CD8-positive, alpha-beta memory T cell (primary cell): Measurements from ENCODE around the gene LMBR1. TPM values are rescaled to one million over a fixed set of nuclear protein-coding genes. Genes with fewer than 3 reads are reported as not detected.

Experiments
- CTCF ChIA-PET: fragments of 350-600 bp; sonication (Branson Sonifier 250); formaldehyde crosslinking; loops from one replicate; lab custom pipeline; 2021; ENCODE audit warnings: antibody characterized with exemption; lab: Charles Lee
- POLR2A ChIA-PET: fragments of 350-600 bp; sonication (Branson Sonifier 250); formaldehyde crosslinking; loops from one replicate; lab custom pipeline; 2021; ENCODE audit warnings: antibody characterized with exemption; lab: Charles Lee
- DNase-seq, 5 donors: peaks; one replicate each; pipeline versions ENCODE4 v3.0.0 to v3.0.0-alpha.2; 2020 to 2022; ENCODE audit warnings: mixed read lengths in 1 of 5
- H3K27ac ChIP-seq: one replicate; pipeline ENCODE4 v1.7.0; 2013; ENCODE audit warnings: low read depth, mild to moderate bottlenecking, low read length, moderate library complexity
- H3K27me3 ChIP-seq: 2 replicates; pipeline ENCODE4 v1.7.0; 2013; ENCODE audit warnings: low read length, mild to moderate bottlenecking; ENCODE audit not compliant: insufficient read depth, poor library complexity, severe bottlenecking
- H3K36me3 ChIP-seq: 2 replicates; pipeline ENCODE4 v1.7.0; 2013; ENCODE audit warnings: mild to moderate bottlenecking, low read length, moderate library complexity; ENCODE audit not compliant: insufficient read depth
- H3K4me1 ChIP-seq: 2 replicates; pipeline ENCODE4 v1.7.0; 2013; ENCODE audit warnings: mild to moderate bottlenecking, low read length, moderate library complexity; ENCODE audit not compliant: insufficient read depth
- H3K4me3 ChIP-seq: 2 replicates; pipeline ENCODE4 v1.7.0; 2013; ENCODE audit warnings: mild to moderate bottlenecking, low read length
- H3K9me3 ChIP-seq: 2 replicates; pipeline ENCODE4 v1.7.0; 2013; ENCODE audit warnings: mild to moderate bottlenecking, low read length
- H3K27ac Mint-ChIP-seq, 8 donors: one replicate each; pipeline ENCODE4 v1.8.0; 2020 to 2021; ENCODE audit warnings: mixed read lengths in 8 of 8, mild to moderate bottlenecking in 6 of 8, inconsistent platforms in 3 of 8, moderate library complexity in 3 of 8
- H3K27me3 Mint-ChIP-seq, 2 donors: one replicate each; pipeline ENCODE4 v1.8.0; 2020 to 2021; ENCODE audit warnings: mixed read lengths in 2 of 2, mild to moderate bottlenecking in 1 of 2, moderate library complexity in 1 of 2
- H3K36me3 Mint-ChIP-seq, 3 donors: one replicate each; pipeline ENCODE4 v1.8.0; 2020 to 2021; ENCODE audit warnings: mixed read lengths in 3 of 3, inconsistent platforms in 1 of 3, mild to moderate bottlenecking in 1 of 3
- H3K4me1 Mint-ChIP-seq, 3 donors: one replicate each; pipeline ENCODE4 v1.8.0; 2020 to 2021; ENCODE audit warnings: mixed read lengths in 3 of 3, inconsistent platforms in 1 of 3, mild to moderate bottlenecking in 1 of 3
- H3K4me3 Mint-ChIP-seq, 7 donors: one replicate each; pipeline ENCODE4 v1.8.0; 2020 to 2021; ENCODE audit warnings: mixed read lengths in 7 of 7, mild to moderate bottlenecking in 6 of 7, moderate library complexity in 4 of 7, inconsistent platforms in 2 of 7
- H3K9me3 Mint-ChIP-seq, 5 donors: one replicate each; pipeline ENCODE4 v1.8.0; 2020 to 2022; ENCODE audit warnings: mixed read lengths in 5 of 5, mild to moderate bottlenecking in 3 of 5, moderate library complexity in 2 of 5, inconsistent platforms in 1 of 5
- polyA plus RNA-seq: library from polyadenylated mRNA; unstranded; fragments of 300-500 nt; fragmentation: Illumina TruSeq; gene quantifications from one replicate; pipeline ENCODE4 v1.2.3, GENCODE V29; 2021
- total RNA-seq, 2 experiments: library from RNA; stranded (reverse); gene quantifications; one replicate each; pipeline ENCODE4 v1.2.3, GENCODE V29; 2021

Gene LMBR1
- total and polyA plus RNA-seq, 3 experiments from 2014 or later = 26.8 to 51.9 (median 49.2) TPM

DNA sequence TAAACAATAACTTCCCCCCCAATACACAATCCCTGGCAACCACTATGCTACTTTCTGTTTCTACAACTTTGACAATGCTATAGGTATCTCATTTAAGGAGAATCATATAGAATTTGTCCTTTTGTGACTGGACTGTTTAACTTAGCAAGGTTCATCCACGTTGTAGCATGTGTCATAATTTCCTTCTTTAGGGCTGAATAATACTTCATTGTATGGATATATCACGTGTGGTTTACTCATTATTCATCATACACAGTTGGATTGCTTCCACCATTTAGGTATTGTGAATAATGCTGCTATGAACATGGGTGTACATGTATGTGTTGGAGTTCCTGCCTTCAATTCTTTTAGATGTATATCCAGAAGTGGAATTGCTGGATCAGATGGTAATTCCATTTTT lies 111.0 kb downstream of the LMBR1 start:
- POLR2A ChIA-PET = no interaction called here

DNA sequence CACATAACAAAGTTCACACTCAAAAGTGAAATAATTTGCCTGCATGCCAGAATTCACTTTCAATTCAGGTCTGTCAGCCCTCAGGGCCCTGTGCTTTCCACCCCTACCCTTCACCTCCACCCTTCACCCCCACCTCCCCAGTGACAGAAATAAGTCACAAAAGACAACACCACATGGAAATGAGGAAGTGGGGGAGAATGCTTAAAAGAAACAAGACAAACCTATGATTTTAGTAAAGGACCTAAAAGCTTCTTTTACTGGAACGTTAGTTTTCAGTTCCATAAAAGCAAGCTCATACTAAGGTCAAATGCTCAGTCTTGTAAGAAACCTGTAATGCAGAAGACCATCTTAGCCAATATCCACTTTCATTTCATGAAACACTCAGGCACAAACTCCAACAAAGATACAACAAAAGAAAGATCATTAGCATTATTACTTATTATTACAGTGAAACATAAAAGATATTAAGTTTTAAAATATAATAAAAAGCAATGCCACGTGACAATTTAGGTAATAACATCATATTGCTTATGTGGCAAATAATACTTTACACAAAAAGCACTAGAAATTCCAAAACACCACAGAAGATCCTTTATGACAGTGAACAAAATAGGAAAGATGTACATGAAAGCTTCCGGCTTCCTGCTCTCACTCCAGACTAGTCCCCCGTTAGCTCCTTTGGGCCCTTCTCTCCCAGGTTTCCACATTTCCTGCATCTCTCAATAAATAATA lies 112.1 kb downstream of the LMBR1 start:
- Mint-ChIP-seq H3K4me1 (peaks cover 13 to 18% (median 14%) of the 10 kb centered on the region in 3 donors), H3K27ac (peak overlapping the region in 1 of 8 donors; percentile 52), H3K36me3 (peaks cover 13 to 27% (median 16%) of the 10 kb centered on the region in 3 donors), H3K4me3 (no peak overlapping the region), H3K27me3 (no peaks in the 10 kb centered on the region), H3K9me3 (no peaks in the 10 kb centered on the region)
- H3K27me3 ChIP-seq = no peaks in the 10 kb centered on the region
- no peaks in the 10 kb centered on the region for H3K4me1 ChIP-seq
- no peaks in the 10 kb centered on the region for H3K9me3 ChIP-seq
- POLR2A ChIA-PET = no interaction called here
- H3K36me3 ChIP-seq = no peaks in the 10 kb centered on the region
- no peak overlapping the region for H3K4me3 ChIP-seq
- no peak overlapping the region for H3K27ac ChIP-seq
- DNase-seq = no peak
- CTCF ChIA-PET = no interaction called here

More for the DNA sequence above, 111.0 kb downstream of the LMBR1 start:
- Mint-ChIP-seq H3K27ac (no peak overlapping the region), H3K4me1 (peaks cover 12 to 18% (median 14%) of the 10 kb centered on the region in 3 donors), H3K4me3 (no peak overlapping the region), H3K9me3 (no peaks in the 10 kb centered on the region), H3K36me3 (peaks cover 13 to 27% (median 16%) of the 10 kb centered on the region in 3 donors), H3K27me3 (no peaks in the 10 kb centered on the region)
- Histone ChIP-seq H3K4me3 (no peak overlapping the region), H3K4me1 (no peaks in the 10 kb centered on the region), H3K27ac (no peak overlapping the region), H3K9me3 (no peaks in the 10 kb centered on the region), H3K36me3 (no peaks in the 10 kb centered on the region), H3K27me3 (no peaks in the 10 kb centered on the region)
- DNase-seq = no peak
- CTCF ChIA-PET = no interaction called here

- H3K27me3 Mint-ChIP-seq = no peaks in the 10 kb centered on the region
- POLR2A ChIA-PET = no interaction called here
Measured at GRCh38 chr7:156778668-156779067, 114.3 kb downstream of the LMBR1 start.

DNA sequence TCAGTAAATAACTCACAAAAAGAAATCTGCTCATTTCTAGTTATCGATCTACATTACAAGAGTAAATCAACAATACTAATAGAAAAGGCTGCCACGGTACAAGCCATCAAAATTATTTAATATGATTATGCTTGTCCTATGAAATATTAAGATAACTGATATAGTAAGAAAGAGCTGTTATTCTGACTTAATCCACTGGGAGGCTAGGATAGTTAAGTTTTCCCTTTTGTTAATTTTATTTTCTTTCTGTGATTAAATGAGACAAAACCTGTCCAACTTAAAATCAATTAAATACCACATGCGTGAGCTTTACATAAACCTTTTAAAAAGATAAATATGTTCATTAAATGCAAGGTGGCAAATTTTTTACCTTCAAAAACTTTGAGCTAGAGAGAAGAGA lies 114.8 kb downstream of the LMBR1 start:
- CTCF ChIA-PET = interaction anchor here (1.0 kb wide), 1 partner anchor 42 kb away, joined by 3 read pairs; no protein-coding TSS in a partner anchor
- POLR2A ChIA-PET = no interaction called here
- no peaks in the 10 kb centered on the region for H3K27me3 Mint-ChIP-seq
- Histone ChIP-seq H3K4me1 (no peaks in the 10 kb centered on the region), H3K4me3 (no peak overlapping the region), H3K27me3 (no peaks in the 10 kb centered on the region), H3K9me3 (no peaks in the 10 kb centered on the region), H3K27ac (no peak overlapping the region), H3K36me3 (no peaks in the 10 kb centered on the region)
- H3K4me3 Mint-ChIP-seq = no peak overlapping the region
- no peaks in the 10 kb centered on the region for H3K9me3 Mint-ChIP-seq
- H3K36me3 Mint-ChIP-seq = peaks cover 13 to 23% (median 16%) of the 10 kb centered on the region in 3 donors
- H3K4me1 Mint-ChIP-seq = peaks cover 13 to 25% (median 14%) of the 10 kb centered on the region in 3 donors
- no peak for DNase-seq
- H3K27ac Mint-ChIP-seq = no peak overlapping the region

More at GRCh38 chr7:156778668-156779067, 114.3 kb downstream of the LMBR1 start:
- Mint-ChIP-seq H3K27ac (no peak overlapping the region), H3K9me3 (no peaks in the 10 kb centered on the region), H3K36me3 (peaks cover 14 to 19% (median 15%) of the 10 kb centered on the region in 3 donors), H3K4me3 (no peak overlapping the region), H3K4me1 (peaks cover 13 to 24% (median 14%) of the 10 kb centered on the region in 3 donors)
- H3K27me3 ChIP-seq = no peaks in the 10 kb centered on the region
- CTCF ChIA-PET = interaction anchor here (1.0 kb wide), 1 partner anchor 41 kb away, joined by 3 read pairs; no protein-coding TSS in a partner anchor
- no peaks in the 10 kb centered on the region for H3K36me3 ChIP-seq
- H3K27ac ChIP-seq = no peak overlapping the region
- no peaks in the 10 kb centered on the region for H3K9me3 ChIP-seq
- no peaks in the 10 kb centered on the region for H3K4me1 ChIP-seq
- no peak for DNase-seq
- no peak overlapping the region for H3K4me3 ChIP-seq

DNA sequence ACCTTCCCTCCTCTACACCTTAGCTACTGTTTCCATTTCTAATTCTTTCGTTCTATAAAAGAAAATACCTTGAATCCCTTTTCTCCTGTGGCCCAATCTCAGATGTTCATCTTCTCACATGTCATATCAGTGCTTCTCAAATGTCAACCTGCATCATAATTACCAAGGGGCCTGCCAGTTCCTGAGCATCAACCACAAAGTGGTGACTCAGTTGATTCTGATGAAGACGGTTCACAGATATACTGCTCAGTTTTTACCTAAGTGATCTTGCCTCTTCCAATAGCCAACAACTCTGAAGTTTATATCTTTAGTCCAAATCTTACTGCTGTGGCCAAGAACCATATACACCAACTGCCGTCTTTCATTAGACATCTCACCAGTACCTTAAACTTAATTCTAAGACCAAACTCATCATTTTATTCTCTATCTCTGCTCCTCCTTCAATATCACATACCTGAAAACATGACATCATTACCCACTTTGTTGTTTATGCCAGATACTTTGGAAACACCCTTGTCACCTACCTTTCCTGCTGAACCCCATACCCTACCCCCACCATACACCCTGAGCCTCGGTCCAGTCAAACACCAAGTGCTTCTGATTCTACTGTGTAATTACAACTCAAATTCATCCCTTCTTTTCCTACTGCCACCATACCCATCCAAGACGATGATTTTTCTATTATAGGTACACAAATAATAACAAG lies 115.5 kb downstream of the LMBR1 start:
- CTCF ChIA-PET = interaction anchor here (0.8 to 1.0 kb wide), 2 partner anchors 18 to 42 kb away, joined by 3 read pairs; no protein-coding TSS in a partner anchor
- Mint-ChIP-seq H3K27ac (peak overlapping the region in 5 of 8 donors; percentile 0 to 83 (median 17)), H3K9me3 (no peaks in the 10 kb centered on the region), H3K36me3 (peaks cover 8 to 19% (median 14%) of the 10 kb centered on the region in 3 donors), H3K27me3 (no peaks in the 10 kb centered on the region), H3K4me3 (no peak overlapping the region), H3K4me1 (peaks cover 13 to 25% (median 14%) of the 10 kb centered on the region in 3 donors)
- no peaks in the 10 kb centered on the region for H3K27me3 ChIP-seq
- H3K27ac ChIP-seq = no peak overlapping the region
- no peaks in the 10 kb centered on the region for H3K4me1 ChIP-seq
- no peaks in the 10 kb centered on the region for H3K9me3 ChIP-seq
- POLR2A ChIA-PET = no interaction called here
- no peak overlapping the region for H3K4me3 ChIP-seq
- H3K36me3 ChIP-seq = no peaks in the 10 kb centered on the region
- no peak for DNase-seq

DNA sequence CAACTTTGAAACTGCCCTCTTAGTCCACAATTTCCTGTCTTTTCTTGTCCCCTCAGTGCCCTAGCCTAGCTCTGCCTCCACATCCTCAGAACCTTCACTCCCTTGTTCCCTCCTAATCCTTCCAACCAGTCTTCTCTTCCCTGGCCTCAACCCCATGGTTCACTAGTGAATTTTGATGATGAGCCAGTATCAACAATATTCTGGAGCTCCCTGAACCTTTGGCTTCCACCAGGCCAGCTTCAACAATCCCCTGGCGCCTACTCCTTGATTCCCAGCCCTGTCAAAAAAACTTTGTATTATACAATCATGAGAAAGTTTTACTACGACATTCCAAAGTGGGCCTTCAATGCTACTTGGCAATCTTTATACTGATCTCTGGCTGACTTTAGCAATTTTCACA lies 116.5 kb downstream of the LMBR1 start:
- peak overlapping the region in 1 of 8 donors; percentile 4 for H3K27ac Mint-ChIP-seq
- H3K4me3 Mint-ChIP-seq = peak overlapping the region in 1 of 7 donors; percentile 33
- H3K9me3 Mint-ChIP-seq = no peaks in the 10 kb centered on the region
- ChIA-PET CTCF (interaction anchor here (0.8 kb wide), 1 partner anchor 17 kb away, joined by 3 read pairs; no protein-coding TSS in a partner anchor), POLR2A (no interaction called here)
- Histone ChIP-seq H3K9me3 (no peaks in the 10 kb centered on the region), H3K36me3 (no peaks in the 10 kb centered on the region), H3K4me1 (no peaks in the 10 kb centered on the region), H3K27me3 (no peaks in the 10 kb centered on the region), H3K27ac (no peak overlapping the region), H3K4me3 (no peak overlapping the region)
- DNase-seq = no peak
- peaks cover 8 to 19% (median 14%) of the 10 kb centered on the region in 3 donors for H3K36me3 Mint-ChIP-seq
- peaks cover 15 to 26% (median 18%) of the 10 kb centered on the region in 3 donors for H3K4me1 Mint-ChIP-seq
- no peaks in the 10 kb centered on the region for H3K27me3 Mint-ChIP-seq

GRCh38 chr7:156773966-156774365 lies 119.0 kb downstream of the LMBR1 start:
- ChIA-PET CTCF (no interaction called here), POLR2A (no interaction called here)
- peaks cover 7 to 19% (median 17%) of the 10 kb centered on the region in 3 donors for H3K36me3 Mint-ChIP-seq
- H3K27ac Mint-ChIP-seq = no peak overlapping the region
- H3K36me3 ChIP-seq = no peaks in the 10 kb centered on the region
- H3K4me3 ChIP-seq = no peak overlapping the region
- DNase-seq = no peak
- no peak overlapping the region for H3K4me3 Mint-ChIP-seq
- no peak overlapping the region for H3K27ac ChIP-seq
- H3K9me3 Mint-ChIP-seq = no peaks in the 10 kb centered on the region
- H3K4me1 Mint-ChIP-seq = peaks cover 15 to 36% (median 33%) of the 10 kb centered on the region in 3 donors
- H3K9me3 ChIP-seq = no peaks in the 10 kb centered on the region
- no peaks in the 10 kb centered on the region for H3K4me1 ChIP-seq
- no peaks in the 10 kb centered on the region for H3K27me3 ChIP-seq
- H3K27me3 Mint-ChIP-seq = no peaks in the 10 kb centered on the region

- POLR2A ChIA-PET = no interaction called here
- H3K27ac ChIP-seq = no peak overlapping the region
- Mint-ChIP-seq H3K9me3 (no peaks in the 10 kb centered on the region), H3K27ac (no peak overlapping the region), H3K4me3 (no peak overlapping the region), H3K27me3 (no peaks in the 10 kb centered on the region), H3K4me1 (peaks cover 13 to 33% (median 26%) of the 10 kb centered on the region in 3 donors), H3K36me3 (peaks cover 7 to 16% (median 15%) of the 10 kb centered on the region in 3 donors)
- no peak for DNase-seq
- H3K4me3 ChIP-seq = no peak overlapping the region
- CTCF ChIA-PET = no interaction called here
- H3K36me3 ChIP-seq = no peaks in the 10 kb centered on the region
- H3K9me3 ChIP-seq = no peaks in the 10 kb centered on the region
- no peaks in the 10 kb centered on the region for H3K27me3 ChIP-seq
- no peaks in the 10 kb centered on the region for H3K4me1 ChIP-seq
Measured at GRCh38 chr7:156772725-156773124, 120.3 kb downstream of the LMBR1 start.
